Stimulated activated CD4-positive, alpha-beta T cell treated with anti-CD3 and anti-CD28 coated beads, TNF-alpha, amount 100 ng/mL, for 24 hours (primary cell): ENCODE results near the gene SOWAHB.

Source experiments
- DNase-seq, 3 experiments: peaks; one replicate each; pipeline ENCODE4 v3.0.0-alpha.2; 2020; ENCODE audit warnings: low read depth in 3 of 3

Gene SOWAHB

GRCh38 chr4:76856243-76857073 is 41.5 kb downstream of the SOWAHB start:
- no peak for DNase-seq

GRCh38 chr4:76854858-76855257 is 43.1 kb downstream of the SOWAHB start:
- no peak for DNase-seq

GRCh38 chr4:76851375-76851774 is 46.6 kb downstream of the SOWAHB start:
- no peak for DNase-seq

GRCh38 chr4:76850010-76850441 is 47.9 kb downstream of the SOWAHB start:
- DNase-seq = no peak
